ENCODE results near the gene CTSA. TPM values are rescaled to one million over a fixed set of nuclear protein-coding genes. Genes with fewer than 3 reads are reported as not detected.
A peak's percentile ranks its signal among the peaks of the same experiment; 100 is the strongest.

CTSA gene
- total RNA-seq, 1 experiment from 2014 or later: 123 TPM

DNA sequence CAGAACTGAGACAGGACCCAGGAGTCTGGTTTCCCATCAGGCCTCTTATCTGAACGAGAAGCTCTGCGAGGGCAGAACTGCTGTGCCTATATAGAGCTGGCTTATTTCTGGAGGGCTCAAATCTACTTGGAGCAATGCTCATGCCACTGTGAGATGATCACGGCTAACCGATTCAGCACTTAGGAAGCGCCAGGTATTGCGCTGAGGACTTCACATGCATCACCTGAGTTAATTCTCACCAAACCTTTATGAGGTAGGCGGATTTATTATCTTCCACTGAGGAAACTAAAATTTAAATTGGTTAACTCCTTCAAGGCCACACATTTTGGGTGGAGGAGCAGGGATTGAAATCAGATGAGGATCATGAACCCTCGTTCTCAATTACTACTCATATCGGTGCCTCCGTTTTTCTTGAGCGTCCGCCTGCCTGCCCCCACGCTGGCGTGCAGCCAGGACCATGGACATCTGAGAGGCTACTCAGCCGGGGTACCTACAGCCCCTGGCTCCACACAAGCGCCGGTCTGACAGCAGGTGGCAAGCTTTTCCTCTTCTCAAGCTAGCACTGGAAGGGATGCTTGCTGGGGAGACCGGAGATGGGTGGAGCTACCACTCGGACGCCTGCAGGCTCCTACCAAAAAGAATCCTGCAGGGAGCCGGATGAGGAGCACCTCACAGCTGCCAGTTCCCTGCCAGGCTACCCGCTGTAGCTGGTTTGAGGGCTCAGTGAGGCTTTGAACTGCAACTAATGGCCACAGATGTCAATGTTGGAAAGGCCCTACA, 42.3 kb downstream of the CTSA start:
- Histone ChIP-seq H3K36me3 (ENCODE audit: low read depth) (peaks cover 5% of the 10 kb centered on the region; the same call in 1 of the 2 replicates), H3K9me3 (ENCODE audit: insufficient read depth, low read depth) (no peaks in the 10 kb centered on the region), H3K79me2 (ENCODE audit: low read depth) (peaks cover 39% of the 10 kb centered on the region), H3F3A (ENCODE audit: insufficient read depth, low read depth) (peaks cover 20% of the 10 kb centered on the region), H3K4me1 (replicated peaks; ENCODE audit: insufficient read depth) (peaks cover 11% of the 10 kb centered on the region), H3K4me3 (peak overlapping the region; percentile 73), H4K20me1 (ENCODE audit: insufficient read depth) (peaks cover 27% of the 10 kb centered on the region), H3K27ac (peak overlapping the region; percentile 93; the same call in 1 of the 2 replicates), H3K27me3 (ENCODE audit: insufficient read depth, low read depth) (no peaks in the 10 kb centered on the region), H3K9me2 (ENCODE audit: insufficient read depth) (no peaks in the 10 kb centered on the region), H2AFZ (no peak overlapping the region; the same call in 1 of the 2 replicates), H3K4me2 (peak overlapping the region; percentile 92)
- DNase-seq: peak; percentile 75 to 76
- no peak for TF ChIP-seq EZH2 (IDR thresholded peaks at IDR 0.05; ENCODE audit: low read depth)
- peak; percentile 56; the same call in 1 of the 2 replicates for TF ChIP-seq CTCF (conservative IDR thresholded peaks at IDR 0.05)
- CTCF ChIA-PET: interaction anchor here (1.1 kb wide), 1 partner anchor 36 kb away, joined by 3 read pairs; no protein-coding TSS in a partner anchor
- intact Hi-C loops (cut with micrococcal nuclease; ENCODE audit: unreplicated experiment): loop anchor here (1.0 to 2.0 kb wide), 3 partner anchors 23 to 39 kb away; partner anchors contain the start of gene ZNF335
- TSS peak; percentile 46 for BruUV-seq (replicated peaks)
- POLR2A ChIA-PET (ENCODE audit: unreplicated experiment): interaction anchor here (0.6 to 1.3 kb wide), 6 partner anchors 11 to 518 kb away, joined by 3 to 17 read pairs (median 4); no protein-coding TSS in a partner anchor

GRCh38 chr20:45934046-45934585, 43.0 kb downstream of the CTSA start:
- peak in 1 of 2 experiments; percentile 33 for DNase-seq
- peaks cover 27% of the 10 kb centered on the region for H4K20me1 ChIP-seq (ENCODE audit: insufficient read depth)
- H3F3A ChIP-seq (ENCODE audit: insufficient read depth, low read depth): peaks cover 15% of the 10 kb centered on the region
- H3K9me3 ChIP-seq (ENCODE audit: insufficient read depth, low read depth): no peaks in the 10 kb centered on the region
- H3K4me2 ChIP-seq: peak overlapping the region; percentile 92
- peak overlapping the region; percentile 80 for H2AFZ ChIP-seq
- H3K9me2 ChIP-seq (ENCODE audit: insufficient read depth): no peaks in the 10 kb centered on the region
- H3K27me3 ChIP-seq (ENCODE audit: insufficient read depth, low read depth): no peaks in the 10 kb centered on the region
- ChIA-PET CTCF (interaction anchor here (1.1 kb wide), 1 partner anchor 36 kb away, joined by 3 read pairs; no protein-coding TSS in a partner anchor), POLR2A (ENCODE audit: unreplicated experiment) (interaction anchor here (0.6 to 1.3 kb wide), 6 partner anchors 10 to 518 kb away, joined by 3 to 17 read pairs (median 4); no protein-coding TSS in a partner anchor)
- TF ChIP-seq EZH2 (IDR thresholded peaks at IDR 0.05; ENCODE audit: low read depth): no peak
- TF ChIP-seq CTCF (conservative IDR thresholded peaks at IDR 0.05): no peak
- intact Hi-C loops (cut with micrococcal nuclease; ENCODE audit: unreplicated experiment): loop anchor here (1.0 to 2.0 kb wide), 3 partner anchors 23 to 39 kb away; partner anchors contain the start of gene ZNF335
- H3K4me3 ChIP-seq: peak overlapping the region; percentile 73
- peaks cover 39% of the 10 kb centered on the region for H3K79me2 ChIP-seq (ENCODE audit: low read depth)
- no TSS peak for BruUV-seq (replicated peaks)
- peaks cover 11% of the 10 kb centered on the region for H3K4me1 ChIP-seq (replicated peaks; ENCODE audit: insufficient read depth)
- peaks cover 7% of the 10 kb centered on the region; the same call in 1 of the 2 replicates for H3K36me3 ChIP-seq (ENCODE audit: low read depth)
- H3K27ac ChIP-seq: peak overlapping the region; percentile 93

All from PC-9 (cell line).